Hepatocyte (in vitro differentiated cells): ENCODE measurements around the gene SLC41A3. TPM values are rescaled to one million over a fixed set of nuclear protein-coding genes. Genes with fewer than 3 reads are reported as not detected.

Experiments
- DNase-seq: peaks from one replicate; pipeline ENCODE4 v3.0.0-alpha.2; 2016; ENCODE audit warnings: low spot score
- H2AFZ ChIP-seq: fragments of 200-600 bp; sonication (generic); 2 replicates; pipeline ENCODE4 v1.6.0; 2016; ENCODE audit warnings: antibody characterized with exemption, mild to moderate bottlenecking
- H3K27ac ChIP-seq: fragments of 200-600 bp; sonication (generic); 2 replicates; pipeline ENCODE4 v1.5.1; 2016; ENCODE audit warnings: mild to moderate bottlenecking
- H3K27me3 ChIP-seq: fragments of 200-600 bp; sonication (generic); 2 replicates; pipeline ENCODE4 v1.6.1; 2016
- H3K36me3 ChIP-seq: fragments of 200-600 bp; sonication (generic); replicated peaks from 2 replicates; pipeline ENCODE4 v1.5.1; 2016; ENCODE audit warnings: low read depth; ENCODE audit not compliant: insufficient read depth
- H3K4me1 ChIP-seq: fragments of 200-600 bp; sonication (generic); 2 replicates; pipeline ENCODE4 v1.5.1; 2016; ENCODE audit warnings: mild to moderate bottlenecking, moderate library complexity; ENCODE audit not compliant: insufficient read depth
- H3K4me2 ChIP-seq: fragments of 200-600 bp; sonication (generic); 2 replicates; pipeline ENCODE4 v1.6.0; 2016
- H3K4me3 ChIP-seq: fragments of 200-600 bp; sonication (generic); 2 replicates; pipeline ENCODE4 v1.5.1; 2016; ENCODE audit warnings: mild to moderate bottlenecking
- H3K79me2 ChIP-seq: fragments of 200-600 bp; sonication (generic); 2 replicates; pipeline ENCODE4 v1.6.0; 2017; ENCODE audit warnings: mild to moderate bottlenecking
- H3K9me2 ChIP-seq: fragments of 200-600 bp; sonication (generic); replicated peaks from 2 replicates; pipeline ENCODE4 v1.6.0; 2017; ENCODE audit warnings: mild to moderate bottlenecking; ENCODE audit not compliant: insufficient read depth
- H3K9me3 ChIP-seq: fragments of 200-600 bp; sonication (generic); 2 replicates; pipeline ENCODE4 v1.5.1; 2016; ENCODE audit warnings: low read depth, mild to moderate bottlenecking
- H4K20me1 ChIP-seq: fragments of 200-600 bp; sonication (generic); 2 replicates; pipeline ENCODE4 v1.6.0; 2016; ENCODE audit warnings: mild to moderate bottlenecking; ENCODE audit not compliant: insufficient read depth, poor library complexity, severe bottlenecking
- CTCF ChIP-seq: fragments of 200-600 bp; sonication (generic); IDR thresholded peaks from 2 replicates; pipeline ENCODE4 v1.5.1; 2016; ENCODE audit warnings: antibody characterized with exemption, mild to moderate bottlenecking; ENCODE audit not compliant: poor library complexity
- EZH2 ChIP-seq: fragments of 200-600 bp; sonication (generic); IDR thresholded peaks from 2 replicates; pipeline ENCODE4 v1.6.1; 2016; ENCODE audit warnings: antibody characterized with exemption, mild to moderate bottlenecking, borderline replicate concordance
- EZH2phosphoT487 ChIP-seq: fragments of 200-600 bp; sonication (generic); IDR thresholded peaks from one replicate; pipeline ENCODE4 v1.6.1; 2018; ENCODE audit warnings: antibody characterized with exemption, mild to moderate bottlenecking, low read depth, moderate library complexity; ENCODE audit not compliant: unreplicated experiment, severe bottlenecking
- WGBS: methylation state at CpG from one replicate; pipeline ENCODE4 v1.1.6; 2016; ENCODE audit warnings: low lambda C conversion rate; ENCODE audit errors: missing lambda C conversion rate; 5-methylcytosine and 5-hydroxymethylcytosine counted together
- polyA plus RNA-seq: library from polyadenylated mRNA; unstranded; fragments of >200 nt; fragmentation: Nextera tagmentation; extraction: Ambion mirVana; gene quantifications from 2 replicates; pipeline ENCODE4 v1.2.1, GENCODE V29; 2016
- total RNA-seq: library from RNA; depleted of rRNA; stranded (reverse); fragments of >200 nt; gene quantifications from 2 replicates; pipeline ENCODE4 v1.2.3, GENCODE V29; 2014

Gene SLC41A3
- total and polyA plus RNA-seq, 2 experiments from 2014 or later, result 29.3 to 43.4 TPM

- no peak for TF ChIP-seq EZH2phosphoT487
- TF ChIP-seq CTCF, result no peak
- TF ChIP-seq EZH2, result no peak
- 93% methylated on average over 16 of the region's 16 CpGs for WGBS
Observed at GRCh38 chr3:126052196-126053058, 31.5 kb downstream of the SLC41A3 start.

GRCh38 chr3:126051741-126052140 lies 32.2 kb downstream of the SLC41A3 start:
- DNase-seq, result no peak
- H3K36me3 ChIP-seq, result no peaks in the 10 kb centered on the region
- H3K9me2 ChIP-seq, result no peaks in the 10 kb centered on the region
- peaks cover 5% of the 10 kb centered on the region for H3K4me1 ChIP-seq
- no peak overlapping the region for H2AFZ ChIP-seq
- no peaks in the 10 kb centered on the region for H3K79me2 ChIP-seq
- no peaks in the 10 kb centered on the region for H3K27me3 ChIP-seq
- no peak overlapping the region for H3K4me2 ChIP-seq
- H3K27ac ChIP-seq, result no peak overlapping the region
- no peaks in the 10 kb centered on the region for H4K20me1 ChIP-seq
- H3K9me3 ChIP-seq, result no peaks in the 10 kb centered on the region
- WGBS, result 90% methylated on average over 4 of the region's 4 CpGs
- no peak overlapping the region for H3K4me3 ChIP-seq
- no peak for TF ChIP-seq EZH2phosphoT487
- TF ChIP-seq CTCF, result no peak
- no peak for TF ChIP-seq EZH2

More at GRCh38 chr3:126052196-126053058, 31.5 kb downstream of the SLC41A3 start:
- Histone ChIP-seq H3K9me2 (no peaks in the 10 kb centered on the region), H3K9me3 (no peaks in the 10 kb centered on the region), H2AFZ (no peak overlapping the region), H3K4me3 (no peak overlapping the region), H3K27me3 (no peaks in the 10 kb centered on the region), H3K4me2 (no peak overlapping the region), H3K36me3 (no peaks in the 10 kb centered on the region), H4K20me1 (no peaks in the 10 kb centered on the region), H3K27ac (no peak overlapping the region), H3K79me2 (no peaks in the 10 kb centered on the region), H3K4me1 (peaks cover 12% of the 10 kb centered on the region)
- no peak for DNase-seq

- Histone ChIP-seq H3K9me2 (no peaks in the 10 kb centered on the region), H3K27ac (no peak overlapping the region), H4K20me1 (no peaks in the 10 kb centered on the region), H2AFZ (no peak overlapping the region), H3K4me1 (peaks cover 2% of the 10 kb centered on the region), H3K9me3 (no peaks in the 10 kb centered on the region), H3K36me3 (no peaks in the 10 kb centered on the region), H3K79me2 (no peaks in the 10 kb centered on the region), H3K4me2 (no peak overlapping the region), H3K27me3 (no peaks in the 10 kb centered on the region), H3K4me3 (no peak overlapping the region)
- no peak for TF ChIP-seq EZH2
- no peak for TF ChIP-seq EZH2phosphoT487
- no peak for TF ChIP-seq CTCF
- 88% methylated on average over 8 of the region's 8 CpGs for WGBS
- no peak for DNase-seq
Observed at GRCh38 chr3:126051234-126051633, 32.7 kb downstream of the SLC41A3 start.
